ENCODE data around the gene SLC9A8. TPM values are rescaled to one million over a fixed set of nuclear protein-coding genes. Genes with fewer than 3 reads are reported as not detected.

SLC9A8 gene
- total RNA-seq, 1 donor from 2014 or later: 8.8 TPM

GRCh38 chr20:49865559-49865958 is 52.9 kb downstream of the SLC9A8 start:
- Histone ChIP-seq H3K27me3 (no peaks in the 10 kb centered on the region), H3K4me3 (no peak overlapping the region), H3K4me1 (no peaks in the 10 kb centered on the region), H3K36me3 (peaks cover 0 to 36% of the 10 kb centered on the region in 2 donors), H3K27ac (no peak overlapping the region), H3K9me3 (no peaks in the 10 kb centered on the region)
- intact Hi-C loops (cut with DNase I): no loop called here
- TF ChIP-seq POLR2AphosphoS5 (IDR thresholded peaks at IDR 0.05; ENCODE audit: insufficient read depth in 1 of 2, low read depth in 1 of 2) (no peak), POLR2A (IDR thresholded peaks at IDR 0.05) (no peak), CTCF (IDR thresholded peaks at IDR 0.05) (no peak)
- DNase-seq (ENCODE audit: extremely low spot score in 2 of 2): no peak

- H3K27ac ChIP-seq: no peak overlapping the region
- TF ChIP-seq CTCF (IDR thresholded peaks at IDR 0.05) (no peak), POLR2AphosphoS5 (IDR thresholded peaks at IDR 0.05; ENCODE audit: insufficient read depth in 1 of 2, low read depth in 1 of 2) (no peak), POLR2A (IDR thresholded peaks at IDR 0.05) (no peak)
- intact Hi-C loops (cut with DNase I): no loop called here
- no peak for DNase-seq (ENCODE audit: extremely low spot score in 2 of 2)
- H3K4me3 ChIP-seq: no peak overlapping the region
- peaks cover 0 to 36% of the 10 kb centered on the region in 2 donors for H3K36me3 ChIP-seq
- H3K27me3 ChIP-seq: no peaks in the 10 kb centered on the region
- H3K9me3 ChIP-seq: no peaks in the 10 kb centered on the region
- no peaks in the 10 kb centered on the region for H3K4me1 ChIP-seq
Observed at GRCh38 chr20:49866051-49866450, 53.4 kb downstream of the SLC9A8 start.

GRCh38 chr20:49867453-49868215 is 55.0 kb downstream of the SLC9A8 start:
- Histone ChIP-seq H3K4me3 (no peak overlapping the region), H3K9me3 (no peaks in the 10 kb centered on the region), H3K27ac (no peak overlapping the region), H3K36me3 (peaks cover 0 to 36% of the 10 kb centered on the region in 2 donors), H3K4me1 (no peaks in the 10 kb centered on the region), H3K27me3 (no peaks in the 10 kb centered on the region)
- TF ChIP-seq POLR2A (IDR thresholded peaks at IDR 0.05) (no peak), CTCF (IDR thresholded peaks at IDR 0.05) (no peak), POLR2AphosphoS5 (IDR thresholded peaks at IDR 0.05; ENCODE audit: insufficient read depth in 1 of 2, low read depth in 1 of 2) (no peak)
- intact Hi-C loops (cut with DNase I): no loop called here
- no peak for DNase-seq (ENCODE audit: extremely low spot score in 2 of 2)

GRCh38 chr20:49868538-49868937 is 55.9 kb downstream of the SLC9A8 start:
- Histone ChIP-seq H3K4me3 (no peak overlapping the region), H3K27ac (no peak overlapping the region), H3K9me3 (no peaks in the 10 kb centered on the region), H3K36me3 (peaks cover 0 to 32% of the 10 kb centered on the region in 2 donors), H3K27me3 (no peaks in the 10 kb centered on the region), H3K4me1 (no peaks in the 10 kb centered on the region)
- intact Hi-C loops (cut with DNase I): no loop called here
- DNase-seq (ENCODE audit: extremely low spot score in 2 of 2): no peak
- TF ChIP-seq CTCF (IDR thresholded peaks at IDR 0.05): no peak

GRCh38 chr20:49868964-49869363 is 56.3 kb downstream of the SLC9A8 start:
- Histone ChIP-seq H3K27me3 (no peaks in the 10 kb centered on the region), H3K9me3 (no peaks in the 10 kb centered on the region), H3K36me3 (peaks cover 0 to 28% of the 10 kb centered on the region in 2 donors), H3K4me3 (no peak overlapping the region), H3K27ac (no peak overlapping the region), H3K4me1 (no peaks in the 10 kb centered on the region)
- TF ChIP-seq POLR2A (IDR thresholded peaks at IDR 0.05) (no peak), POLR2AphosphoS5 (IDR thresholded peaks at IDR 0.05; ENCODE audit: insufficient read depth in 1 of 2, low read depth in 1 of 2) (no peak), CTCF (IDR thresholded peaks at IDR 0.05) (no peak)
- intact Hi-C loops (cut with DNase I): no loop called here
- no peak for DNase-seq (ENCODE audit: extremely low spot score in 2 of 2)

All from vagina (tissue), 2 donors.